ENCODE results near the gene RBFOX2. TPM values are rescaled to one million over a fixed set of nuclear protein-coding genes. Genes with fewer than 3 reads are reported as not detected.

Gene RBFOX2
- total and polyA plus RNA-seq, 4 donors, result 29.9 to 152 (median 80.0) TPM

- no peak overlapping the region for H3K27ac ChIP-seq (ENCODE audit: low read depth in 1 of 2, low read length in 2 of 2)
- 73 to 74% methylated on average over 1 of the region's 1 CpG for WGBS, 2 donors
- H3K9me3 ChIP-seq (ENCODE audit: control insufficient read depth, low read length), result no peaks in the 10 kb centered on the region
- intact Hi-C loops (cut with DNase I), result no loop called here
- no peak for DNase-seq
- H3K36me3 ChIP-seq (ENCODE audit: control insufficient read depth in 1 of 2, insufficient read depth in 2 of 2, low read length in 1 of 2), result peaks cover 0 to 3% of the 10 kb centered on the region in 2 donors
- H3K27me3 ChIP-seq (ENCODE audit: control insufficient read depth in 1 of 2, insufficient read depth in 2 of 2, low read length in 1 of 2), result no peaks in the 10 kb centered on the region
- no peak for ATAC-seq (ENCODE audit: low FRiP score)
- no peaks in the 10 kb centered on the region for H3K4me1 ChIP-seq (ENCODE audit: control insufficient read depth in 1 of 2, insufficient read depth in 2 of 2, low read length in 2 of 2)
- H3K4me3 ChIP-seq (ENCODE audit: low read length in 2 of 2), result no peak overlapping the region
Measured at GRCh38 chr22:35758394-35758793, 270.2 kb downstream of the RBFOX2 start.

GRCh38 chr22:35756722-35757121 is 271.9 kb downstream of the RBFOX2 start:
- H3K4me1 ChIP-seq (ENCODE audit: control insufficient read depth in 1 of 2, insufficient read depth in 2 of 2, low read length in 2 of 2), result no peaks in the 10 kb centered on the region
- no peaks in the 10 kb centered on the region for H3K9me3 ChIP-seq (ENCODE audit: control insufficient read depth, low read length)
- H3K36me3 ChIP-seq (ENCODE audit: control insufficient read depth in 1 of 2, insufficient read depth in 2 of 2, low read length in 1 of 2), result peaks cover 4 to 5% of the 10 kb centered on the region in 2 donors
- no peaks in the 10 kb centered on the region for H3K27me3 ChIP-seq (ENCODE audit: control insufficient read depth in 1 of 2, insufficient read depth in 2 of 2, low read length in 1 of 2)
- DNase-seq (no peak), ATAC-seq (ENCODE audit: low FRiP score) (no peak)
- no peak overlapping the region for H3K27ac ChIP-seq (ENCODE audit: low read depth in 1 of 2, low read length in 2 of 2)
- intact Hi-C loops (cut with DNase I), result no loop called here
- 94 to 97% methylated on average over 1 of the region's 1 CpG for WGBS, 2 donors
- no peak overlapping the region for H3K4me3 ChIP-seq (ENCODE audit: low read length in 2 of 2)

GRCh38 chr22:35754761-35755160 is 273.9 kb downstream of the RBFOX2 start:
- Histone ChIP-seq H3K9me3 (ENCODE audit: control insufficient read depth, low read length) (no peaks in the 10 kb centered on the region), H3K27ac (ENCODE audit: low read depth in 1 of 2, low read length in 2 of 2) (no peak overlapping the region), H3K4me3 (ENCODE audit: low read length in 2 of 2) (no peak overlapping the region), H3K27me3 (ENCODE audit: control insufficient read depth in 1 of 2, insufficient read depth in 2 of 2, low read length in 1 of 2) (no peaks in the 10 kb centered on the region), H3K4me1 (ENCODE audit: control insufficient read depth in 1 of 2, insufficient read depth in 2 of 2, low read length in 2 of 2) (no peaks in the 10 kb centered on the region), H3K36me3 (ENCODE audit: control insufficient read depth in 1 of 2, insufficient read depth in 2 of 2, low read length in 1 of 2) (peaks cover 4 to 5% of the 10 kb centered on the region in 2 donors)
- DNase-seq (no peak), ATAC-seq (ENCODE audit: low FRiP score) (no peak)
- intact Hi-C loops (cut with DNase I), result no loop called here
- 92 to 98% methylated on average over 2 of the region's 2 CpGs for WGBS, 2 donors

GRCh38 chr22:35752863-35753189 is 275.8 kb downstream of the RBFOX2 start:
- intact Hi-C loops (cut with DNase I), result no loop called here
- Histone ChIP-seq H3K27ac (ENCODE audit: low read depth in 1 of 2, low read length in 2 of 2) (no peak overlapping the region), H3K4me1 (ENCODE audit: control insufficient read depth in 1 of 2, insufficient read depth in 2 of 2, low read length in 2 of 2) (no peaks in the 10 kb centered on the region), H3K27me3 (ENCODE audit: control insufficient read depth in 1 of 2, insufficient read depth in 2 of 2, low read length in 1 of 2) (no peaks in the 10 kb centered on the region), H3K36me3 (ENCODE audit: control insufficient read depth in 1 of 2, insufficient read depth in 2 of 2, low read length in 1 of 2) (peaks cover 2 to 4% of the 10 kb centered on the region in 2 donors), H3K9me3 (ENCODE audit: control insufficient read depth, low read length) (no peaks in the 10 kb centered on the region), H3K4me3 (ENCODE audit: low read length in 2 of 2) (no peak overlapping the region)
- 69% methylated on average over 3 of the region's 3 CpGs for WGBS, 2 donors
- no peak for ATAC-seq (ENCODE audit: low FRiP score)
- DNase-seq, result no peak

- H3K27ac ChIP-seq (ENCODE audit: low read depth in 1 of 2, low read length in 2 of 2), result no peak overlapping the region
- 69 to 71% methylated on average over 5 of the region's 5 CpGs for WGBS, 2 donors
- intact Hi-C loops (cut with DNase I), result no loop called here
- no peak overlapping the region for H3K4me3 ChIP-seq (ENCODE audit: low read length in 2 of 2)
- no peak for ATAC-seq (ENCODE audit: low FRiP score)
- H3K36me3 ChIP-seq (ENCODE audit: control insufficient read depth in 1 of 2, insufficient read depth in 2 of 2, low read length in 1 of 2), result peaks cover 2 to 4% of the 10 kb centered on the region in 2 donors
- no peaks in the 10 kb centered on the region for H3K27me3 ChIP-seq (ENCODE audit: control insufficient read depth in 1 of 2, insufficient read depth in 2 of 2, low read length in 1 of 2)
- no peaks in the 10 kb centered on the region for H3K4me1 ChIP-seq (ENCODE audit: control insufficient read depth in 1 of 2, insufficient read depth in 2 of 2, low read length in 2 of 2)
- no peaks in the 10 kb centered on the region for H3K9me3 ChIP-seq (ENCODE audit: control insufficient read depth, low read length)
- no peak for DNase-seq
Measured at GRCh38 chr22:35752006-35752862, 276.4 kb downstream of the RBFOX2 start.

GRCh38 chr22:35749808-35750207 is 278.8 kb downstream of the RBFOX2 start:
- no peaks in the 10 kb centered on the region for H3K27me3 ChIP-seq (ENCODE audit: control insufficient read depth in 1 of 2, insufficient read depth in 2 of 2, low read length in 1 of 2)
- WGBS, 2 donors, result 63 to 69% methylated on average over 10 of the region's 10 CpGs
- intact Hi-C loops (cut with DNase I), result no loop called here
- no peak overlapping the region for H3K4me3 ChIP-seq (ENCODE audit: low read length in 2 of 2)
- DNase-seq (no peak), ATAC-seq (ENCODE audit: low FRiP score) (no peak)
- H3K27ac ChIP-seq (ENCODE audit: low read depth in 1 of 2, low read length in 2 of 2), result no peak overlapping the region
- no peaks in the 10 kb centered on the region for H3K4me1 ChIP-seq (ENCODE audit: control insufficient read depth in 1 of 2, insufficient read depth in 2 of 2, low read length in 2 of 2)
- peaks cover 2 to 10% of the 10 kb centered on the region in 2 donors for H3K36me3 ChIP-seq (ENCODE audit: control insufficient read depth in 1 of 2, insufficient read depth in 2 of 2, low read length in 1 of 2)
- no peaks in the 10 kb centered on the region for H3K9me3 ChIP-seq (ENCODE audit: control insufficient read depth, low read length)

- 44 to 45% methylated on average over 4 of the region's 4 CpGs for WGBS, 2 donors
- Histone ChIP-seq H3K27ac (ENCODE audit: low read depth in 1 of 2, low read length in 2 of 2) (no peak overlapping the region), H3K4me1 (ENCODE audit: control insufficient read depth in 1 of 2, insufficient read depth in 2 of 2, low read length in 2 of 2) (no peaks in the 10 kb centered on the region), H3K4me3 (ENCODE audit: low read length in 2 of 2) (no peak overlapping the region), H3K27me3 (ENCODE audit: control insufficient read depth in 1 of 2, insufficient read depth in 2 of 2, low read length in 1 of 2) (no peaks in the 10 kb centered on the region), H3K36me3 (ENCODE audit: control insufficient read depth in 1 of 2, insufficient read depth in 2 of 2, low read length in 1 of 2) (peaks cover under 1 to 9% of the 10 kb centered on the region in 2 donors), H3K9me3 (ENCODE audit: control insufficient read depth, low read length) (no peaks in the 10 kb centered on the region)
- DNase-seq (no peak), ATAC-seq (ENCODE audit: low FRiP score) (no peak)
- intact Hi-C loops (cut with DNase I), result no loop called here
Measured at GRCh38 chr22:35746946-35747703, 281.5 kb downstream of the RBFOX2 start.

- no peak overlapping the region for H3K27ac ChIP-seq (ENCODE audit: low read depth in 1 of 2, low read length in 2 of 2)
- H3K36me3 ChIP-seq (ENCODE audit: control insufficient read depth in 1 of 2, insufficient read depth in 2 of 2, low read length in 1 of 2), result peaks cover 0 to 9% of the 10 kb centered on the region in 2 donors
- ATAC-seq (ENCODE audit: low FRiP score) (no peak), DNase-seq (no peak)
- H3K9me3 ChIP-seq (ENCODE audit: control insufficient read depth, low read length), result no peaks in the 10 kb centered on the region
- H3K4me3 ChIP-seq (ENCODE audit: low read length in 2 of 2), result no peak overlapping the region
- 89% methylated on average over 9 of the region's 9 CpGs for WGBS, 2 donors
- intact Hi-C loops (cut with DNase I), result no loop called here
- no peaks in the 10 kb centered on the region for H3K4me1 ChIP-seq (ENCODE audit: control insufficient read depth in 1 of 2, insufficient read depth in 2 of 2, low read length in 2 of 2)
- no peaks in the 10 kb centered on the region for H3K27me3 ChIP-seq (ENCODE audit: control insufficient read depth in 1 of 2, insufficient read depth in 2 of 2, low read length in 1 of 2)
Measured at GRCh38 chr22:35746248-35746647, 282.4 kb downstream of the RBFOX2 start.

Data from aorta (tissue), 5 donors.